ENCODE results near the gene CSAG3. TPM values are rescaled to one million over a fixed set of nuclear protein-coding genes. Genes with fewer than 3 reads are reported as not detected.
"Not testable (repeated sequence)": the region's sequence is repeated elsewhere in the genome, so short reads cannot be mapped to it uniquely, and the experiment has no call there.

The CSAG3 gene
- total RNA-seq (2021; fragmentation: NEBNext Ultra II Directional; extraction: Animal tissue kit (Norgen Biotek cat#: 25700)) = not detected in 2 replicates
- 0.12 and 0.20 TPM in 2 replicates for polyA plus RNA-seq (2011; rRNA removed)
- 0.36 TPM for polyA plus RNA-seq (2011; cell fraction: cytosol; rRNA removed)
- 0.93 TPM for polyA plus RNA-seq (2011; cell fraction: nucleus; rRNA removed)
- polyA plus RNA-seq (2012, experiment 1 of 2) = 0.27 to 0.51 TPM (median 0.44 TPM) in 3 of 4 replicates, not detected in the other
- 0.62 TPM for polyA plus RNA-seq (2012, experiment 2 of 2)
- polyA plus RNA-seq (2013, experiment 1 of 2) = not detected
- polyA plus RNA-seq (2013, experiment 2 of 2) = not detected
- polyA minus RNA-seq (2011; rRNA and poly(A)+ RNA removed) = not detected in 2 replicates
- not detected for polyA minus RNA-seq (2011; cell fraction: cytosol; rRNA and poly(A)+ RNA removed)
- polyA minus RNA-seq (2011; cell fraction: nucleus; rRNA and poly(A)+ RNA removed) = not detected
- long read RNA-seq, experiment 1 = 0 reads
- long read RNA-seq, experiment 2 = 0 reads

GRCh38 chrX:152758918-152759317 lies at the start of gene CSAG3:
CSAG3 (plus strand) TSS chrX:152759218.
- H3K4me2 ChIP-seq (ENCODE audit: insufficient read depth in 1 of 2, low read depth in 2 of 2, low read length in 2 of 2); H2BK120ac ChIP-seq (replicated peaks; ENCODE audit: low read depth, low read length); H3K36me3 ChIP-seq (ENCODE audit: control insufficient read depth in 2 of 4, insufficient read depth in 4 of 4, low read length in 3 of 4); H4K8ac ChIP-seq (ENCODE audit: extremely low read depth, insufficient read depth, low read length); H3K27me3 ChIP-seq (replicated peaks in 1 of 4; ENCODE audit: control insufficient read depth in 3 of 4, extremely low read depth in 1 of 4, insufficient read depth in 3 of 4, low read length in 3 of 4); H2AFZ ChIP-seq (ENCODE audit: low read length); H2AK5ac ChIP-seq (ENCODE audit: low read depth, low read length); CTCF ChIA-PET (ENCODE audit: partially characterized antibody); H3K9me3 ChIP-seq (ENCODE audit: insufficient read depth in 2 of 2, low read depth in 1 of 2, low read length in 1 of 2); H3K79me1 ChIP-seq (ENCODE audit: low read depth, low read length); POLR2A ChIA-PET (ENCODE audit: partially characterized antibody); H3K14ac ChIP-seq (ENCODE audit: insufficient read length); H4K91ac ChIP-seq (replicated peaks; ENCODE audit: insufficient read length, low read length); H4K5ac ChIP-seq (ENCODE audit: insufficient read length, low read depth, low read length); H3K56ac ChIP-seq (replicated peaks; ENCODE audit: insufficient read length, low read depth, low read length); H3K9ac ChIP-seq (replicated peaks in 1 of 4; ENCODE audit: extremely low read depth in 1 of 4, low read depth in 3 of 4, low read length in 3 of 4); FAIRE-seq; H3K4ac ChIP-seq (replicated peaks; ENCODE audit: insufficient read length, low read depth, low read length); H3K23me2 ChIP-seq (ENCODE audit: low read depth, low read length); H2BK15ac ChIP-seq (ENCODE audit: low read length); H3K79me2 ChIP-seq (ENCODE audit: control insufficient read depth in 1 of 2, insufficient read depth in 2 of 2, low read length in 2 of 2); H3K18ac ChIP-seq (ENCODE audit: extremely low read depth, low read length); DNase-seq (ENCODE audit: low read depth in 1 of 2, low spot score in 2 of 2); H3K23ac ChIP-seq (ENCODE audit: insufficient read length); H2BK12ac ChIP-seq (ENCODE audit: low read depth, low read length); H2BK20ac ChIP-seq (ENCODE audit: low read length); H4K20me1 ChIP-seq (replicated peaks in 1 of 2; ENCODE audit: control insufficient read depth in 1 of 2, insufficient read depth in 2 of 2, low read length in 2 of 2); H3K4me3 ChIP-seq (ENCODE audit: extremely low read depth in 1 of 4, insufficient read depth in 2 of 4, low read depth in 3 of 4, low read length in 4 of 4); H3K4me1 ChIP-seq (replicated peaks in 1 of 4; ENCODE audit: control insufficient read depth in 3 of 4, insufficient read depth in 4 of 4, low read length in 3 of 4); H2BK5ac ChIP-seq (ENCODE audit: low read depth, low read length); H3K27ac ChIP-seq (ENCODE audit: low read depth, low read length): not testable (repeated sequence)
- no CpG with 5 or more reads among the region's 2 CpGs for WGBS, 2 experiments (ENCODE audit: extremely low coverage in 1 of 2, insufficient coverage in 1 of 2, insufficient read length in 1 of 2, insufficient replicate concordance in 2 of 2, low coverage in 1 of 2, low lambda C conversion rate in 2 of 2, missing lambda C conversion rate in 1 of 2)

GRCh38 chrX:152713195-152713594 lies 45.8 kb upstream of the CSAG3 start:
- H3K4ac ChIP-seq (replicated peaks; ENCODE audit: insufficient read length, low read depth, low read length); H2AFZ ChIP-seq (ENCODE audit: low read length); H2BK12ac ChIP-seq (ENCODE audit: low read depth, low read length); H2BK15ac ChIP-seq (ENCODE audit: low read length); H3K14ac ChIP-seq (ENCODE audit: insufficient read length); H3K27ac ChIP-seq (ENCODE audit: low read depth, low read length); H3K9ac ChIP-seq (replicated peaks in 1 of 4; ENCODE audit: extremely low read depth in 1 of 4, low read depth in 3 of 4, low read length in 3 of 4); FAIRE-seq; H3K9me3 ChIP-seq (ENCODE audit: insufficient read depth in 2 of 2, low read depth in 1 of 2, low read length in 1 of 2); H2AK5ac ChIP-seq (ENCODE audit: low read depth, low read length); CTCF ChIA-PET (ENCODE audit: partially characterized antibody); H4K5ac ChIP-seq (ENCODE audit: insufficient read length, low read depth, low read length); H3K56ac ChIP-seq (replicated peaks; ENCODE audit: insufficient read length, low read depth, low read length); H3K18ac ChIP-seq (ENCODE audit: extremely low read depth, low read length); H4K91ac ChIP-seq (replicated peaks; ENCODE audit: insufficient read length, low read length); H3K4me1 ChIP-seq (replicated peaks in 1 of 4; ENCODE audit: control insufficient read depth in 3 of 4, insufficient read depth in 4 of 4, low read length in 3 of 4); H3K4me2 ChIP-seq (ENCODE audit: insufficient read depth in 1 of 2, low read depth in 2 of 2, low read length in 2 of 2); POLR2A ChIA-PET (ENCODE audit: partially characterized antibody); H4K8ac ChIP-seq (ENCODE audit: extremely low read depth, insufficient read depth, low read length); H2BK5ac ChIP-seq (ENCODE audit: low read depth, low read length); H2BK20ac ChIP-seq (ENCODE audit: low read length); H2BK120ac ChIP-seq (replicated peaks; ENCODE audit: low read depth, low read length); H3K27me3 ChIP-seq (replicated peaks in 1 of 4; ENCODE audit: control insufficient read depth in 3 of 4, extremely low read depth in 1 of 4, insufficient read depth in 3 of 4, low read length in 3 of 4); H3K23ac ChIP-seq (ENCODE audit: insufficient read length); H3K79me1 ChIP-seq (ENCODE audit: low read depth, low read length); H4K20me1 ChIP-seq (replicated peaks in 1 of 2; ENCODE audit: control insufficient read depth in 1 of 2, insufficient read depth in 2 of 2, low read length in 2 of 2); H3K4me3 ChIP-seq (ENCODE audit: extremely low read depth in 1 of 4, insufficient read depth in 2 of 4, low read depth in 3 of 4, low read length in 4 of 4); DNase-seq (ENCODE audit: low read depth in 1 of 2, low spot score in 2 of 2); H3K79me2 ChIP-seq (ENCODE audit: control insufficient read depth in 1 of 2, insufficient read depth in 2 of 2, low read length in 2 of 2); H3K36me3 ChIP-seq (ENCODE audit: control insufficient read depth in 2 of 4, insufficient read depth in 4 of 4, low read length in 3 of 4); H3K23me2 ChIP-seq (ENCODE audit: low read depth, low read length): not testable (repeated sequence)
- WGBS, 2 experiments (ENCODE audit: extremely low coverage in 1 of 2, insufficient coverage in 1 of 2, insufficient read length in 1 of 2, insufficient replicate concordance in 2 of 2, low coverage in 1 of 2, low lambda C conversion rate in 2 of 2, missing lambda C conversion rate in 1 of 2) = no CpG with 5 or more reads among the region's 5 CpGs
